ENCODE data around the gene IQCC.
"Not testable (repeated sequence)": the region's sequence is repeated elsewhere in the genome, so short reads cannot be mapped to it uniquely, and the experiment has no call there.

Gene IQCC

GRCh38 chr1:32205401-32206370 lies at the start of gene IQCC:
Gene IQCC (plus strand): TSS chr1:32205671. CDS start chr1:32205682, 11 bp downstream.
- peak; percentile 79 to 83 for DNase-seq

DNA sequence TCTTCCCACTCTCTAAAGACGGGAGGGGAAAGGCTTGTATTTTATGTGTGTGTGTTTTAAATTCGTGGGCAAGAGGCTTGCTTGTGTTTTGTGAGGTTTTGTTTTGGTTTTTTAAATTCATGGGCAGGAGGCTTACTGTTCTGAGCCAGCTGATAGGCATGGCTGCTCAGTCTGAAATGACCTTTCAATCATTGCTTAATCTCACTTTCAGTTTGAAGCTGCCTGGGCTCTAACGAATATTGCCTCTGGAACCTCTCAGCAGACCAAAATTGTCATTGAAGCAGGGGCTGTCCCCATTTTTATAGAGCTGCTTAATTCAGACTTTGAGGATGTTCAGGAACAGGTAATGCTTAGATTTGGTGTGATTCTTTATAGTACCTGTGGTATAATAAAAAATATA lies 46.3 kb upstream of the IQCC start:
- no peak for DNase-seq

- DNase-seq, result no peak
Measured at GRCh38 chr1:32163405-32163804, 42.1 kb upstream of the IQCC start.

DNA sequence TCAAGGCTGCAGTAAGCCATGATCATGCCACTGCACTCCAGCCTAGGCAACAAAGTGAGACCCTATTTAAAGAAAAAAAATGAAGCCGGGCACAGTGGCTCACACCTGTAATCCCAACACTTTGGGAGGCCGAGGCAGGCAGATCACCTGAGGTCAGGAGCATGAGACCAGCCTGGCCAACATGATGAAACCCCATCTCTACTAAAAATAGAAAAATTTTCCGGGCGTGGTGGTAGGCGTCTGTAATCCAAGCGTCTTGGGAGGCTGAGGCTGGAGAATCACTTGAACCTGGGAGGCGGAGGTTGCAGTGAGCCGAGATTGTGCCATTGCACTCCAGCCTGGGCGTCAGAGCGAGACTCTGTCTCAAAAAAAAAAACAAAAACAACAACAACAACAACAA lies 39.8 kb upstream of the IQCC start:
- DNase-seq, result not testable (repeated sequence)

DNA sequence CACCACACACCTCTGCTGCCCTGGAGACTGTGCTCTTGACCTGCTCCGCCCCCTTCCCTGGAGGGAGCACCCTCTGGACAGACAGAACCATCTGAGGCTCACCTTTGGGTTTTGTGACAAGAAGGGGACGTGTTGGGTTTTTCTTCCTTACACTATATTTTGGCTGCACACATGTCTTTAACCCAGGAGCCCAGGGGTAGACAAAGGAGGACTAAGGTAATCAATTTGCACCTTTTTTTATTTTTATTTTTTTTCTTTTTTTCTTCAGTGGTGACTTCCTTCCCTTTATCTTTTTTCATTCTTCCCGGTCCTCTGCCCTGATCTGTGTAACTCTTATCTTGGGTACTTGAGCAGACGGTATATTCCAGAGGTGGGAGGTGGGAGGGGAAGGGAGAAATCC lies 34.5 kb upstream of the IQCC start:
- DNase-seq, result no peak

DNA sequence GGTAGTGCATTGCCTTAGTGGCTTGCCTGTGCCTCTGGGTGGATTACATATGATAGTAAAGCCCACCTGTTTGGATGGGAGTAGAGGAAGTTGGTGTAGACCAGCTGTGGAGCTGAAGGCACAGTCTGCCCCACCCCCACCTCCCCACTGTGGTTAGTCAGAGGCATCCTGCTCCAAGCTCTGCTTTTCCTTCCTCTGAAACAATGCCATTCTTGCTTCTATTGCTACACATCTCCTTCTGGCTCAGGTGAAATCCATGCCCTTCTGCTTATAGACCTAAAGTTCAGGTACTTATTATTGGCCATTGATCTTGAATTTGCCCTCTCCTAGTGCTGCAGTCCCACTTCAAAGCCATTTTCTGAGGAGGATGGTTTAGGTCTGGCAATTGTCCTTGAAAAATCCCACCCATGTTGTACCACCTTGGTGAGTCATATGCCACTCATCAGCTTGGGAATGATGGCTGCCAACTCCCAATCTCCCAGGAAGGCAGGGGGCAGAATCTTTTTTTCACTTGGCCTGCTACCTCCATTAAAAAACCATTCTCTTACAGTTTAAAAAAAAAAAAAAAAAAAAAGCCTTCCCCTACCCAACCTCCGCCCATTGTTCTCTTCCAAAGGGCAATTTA lies 32.7 kb upstream of the IQCC start:
- no peak for DNase-seq

DNA sequence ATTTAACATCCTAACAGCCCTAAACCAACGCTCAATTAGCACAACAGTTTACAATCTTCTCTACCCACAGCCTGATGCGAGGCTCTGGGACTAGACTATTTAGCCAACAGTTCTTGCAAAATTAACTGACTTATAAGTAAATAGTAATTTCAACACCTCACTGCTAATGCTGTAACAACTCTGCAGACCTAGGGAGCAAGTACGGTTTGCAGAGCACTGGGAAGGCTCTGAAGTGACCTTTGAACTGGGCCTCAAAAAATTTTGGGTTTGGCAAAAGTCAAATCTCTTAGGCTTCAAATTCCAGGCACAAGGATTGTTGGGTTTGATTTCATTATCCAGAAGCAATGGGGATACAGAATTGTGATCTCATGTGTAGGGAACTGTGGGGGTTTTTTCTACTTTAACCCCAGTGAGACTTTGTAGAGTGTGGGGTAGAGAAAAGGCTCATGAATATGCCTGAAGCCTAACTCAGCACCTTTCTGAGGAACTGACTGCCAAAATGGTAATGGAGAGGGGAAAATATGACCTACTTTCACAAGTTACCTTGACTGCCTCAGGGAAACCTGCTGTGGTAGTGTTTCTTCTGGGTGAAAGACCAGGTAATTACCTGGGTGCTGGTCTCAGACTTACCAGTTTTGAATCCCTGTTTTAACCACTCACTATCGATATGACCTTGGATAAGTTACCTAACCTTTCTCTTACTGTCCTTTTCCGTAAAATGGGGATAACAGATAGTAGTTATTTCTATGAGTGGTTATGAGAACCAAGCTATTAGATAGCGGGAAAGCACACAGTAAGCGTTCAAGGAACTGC lies 26.9 kb upstream of the IQCC start:
- no peak for DNase-seq

DNA sequence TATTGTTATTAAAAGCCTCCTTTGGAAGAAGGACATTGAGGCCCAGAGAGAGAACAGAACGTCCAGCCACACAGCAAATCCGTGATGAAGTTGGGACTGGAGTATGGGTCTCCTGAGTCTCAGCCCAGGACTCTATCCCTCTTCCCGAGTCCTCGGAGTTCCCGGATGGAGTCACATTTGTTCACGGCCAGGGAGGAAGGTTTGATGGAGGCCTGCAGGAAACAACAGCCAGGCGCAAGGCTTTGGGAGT lies 26.4 kb upstream of the IQCC start:
- DNase-seq, result no peak

DNA sequence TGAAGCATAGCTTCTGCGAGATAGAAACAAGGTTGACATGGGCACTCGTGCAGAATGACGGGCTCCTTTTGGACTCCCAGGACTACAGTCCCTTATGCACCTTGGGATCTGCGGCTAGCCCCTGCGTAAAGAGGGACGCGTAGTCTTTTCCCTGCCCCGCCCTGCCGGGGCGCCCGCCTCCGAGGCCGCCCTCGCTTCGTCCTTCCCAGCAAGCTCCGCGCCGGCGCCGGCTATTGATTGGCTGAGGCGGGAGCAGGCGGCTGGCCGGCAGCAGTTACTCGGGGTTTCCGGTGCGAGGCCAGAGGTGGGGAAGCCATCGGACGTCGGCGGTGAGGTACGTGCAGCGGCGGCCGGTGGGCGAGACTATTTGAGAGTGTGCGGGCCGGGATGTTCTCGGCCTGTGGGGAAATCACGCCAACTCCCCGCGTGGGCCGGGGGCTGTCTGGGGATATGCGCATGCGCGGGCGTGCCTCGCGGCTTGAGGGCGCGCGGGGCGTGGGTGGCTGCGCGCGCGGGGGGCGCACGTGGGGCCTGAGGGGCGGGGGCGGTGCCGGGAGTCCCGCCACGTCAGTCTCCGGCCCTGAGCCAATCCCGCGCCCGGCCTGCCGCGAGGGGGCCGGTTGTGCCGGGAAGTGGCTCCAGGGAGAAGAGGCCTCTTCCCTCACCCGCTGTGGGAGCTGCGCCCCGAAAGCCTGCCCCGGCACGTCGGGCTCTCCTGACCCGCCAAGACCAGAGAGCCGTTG lies 25.9 kb upstream of the IQCC start, which contains the start of gene TXLNA:
TSS of gene TXLNA (plus strand) at position 233 of the 743 bp plus-strand sequence. CDS start 671 bp downstream, outside the sequence.
- DNase-seq, result peak; percentile 83 to 88

GRCh38 chr1:32180186-32181060 lies 25.0 kb upstream of the IQCC start:
- peak in 1 of 2 donors; percentile 24 for DNase-seq

- no peak for DNase-seq
Measured at GRCh38 chr1:32181065-32181464, 24.4 kb upstream of the IQCC start.

DNA sequence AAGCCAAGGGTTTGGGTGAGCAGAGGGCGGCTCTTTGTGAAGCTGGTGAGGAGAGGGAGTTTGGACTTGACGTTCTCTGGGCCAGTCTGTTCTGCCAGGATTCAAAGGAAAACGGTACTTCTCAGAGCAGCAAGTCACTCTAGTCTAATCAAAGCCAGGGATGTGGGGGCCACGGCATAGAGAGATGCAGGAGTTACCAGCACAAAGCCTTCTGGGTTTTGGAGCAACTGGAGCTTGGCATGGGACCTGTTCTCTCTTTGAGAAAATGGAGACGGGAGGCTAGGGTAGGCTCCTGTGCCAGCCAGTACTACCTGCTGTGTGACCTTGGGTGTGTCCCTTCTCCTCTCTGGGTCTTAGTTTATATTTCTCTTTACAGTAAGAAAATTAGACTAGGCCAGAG lies 23.9 kb upstream of the IQCC start:
- DNase-seq, result no peak

DNA sequence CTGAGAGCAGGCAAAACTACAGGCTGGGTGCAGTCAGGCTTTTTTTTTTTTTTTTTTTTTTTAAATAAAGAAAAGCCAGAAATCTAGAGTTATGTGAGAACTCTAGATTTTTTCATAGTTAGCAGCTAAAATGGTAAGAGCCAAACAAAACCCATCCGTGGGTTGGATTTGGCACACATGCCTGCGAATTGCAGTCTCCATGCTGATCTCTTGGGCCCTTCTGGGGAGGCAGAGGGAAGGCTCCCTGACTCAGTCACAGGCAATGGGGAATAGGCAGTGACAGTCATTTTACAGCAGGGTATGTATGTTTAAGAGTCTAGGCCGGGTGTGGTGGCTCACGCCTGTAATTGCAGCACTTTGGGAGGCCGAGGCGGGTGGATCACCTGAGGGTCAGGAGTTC lies 23.4 kb upstream of the IQCC start:
- no peak for DNase-seq

- DNase-seq, result no peak
Measured at GRCh38 chr1:32184650-32185049, 20.8 kb upstream of the IQCC start.

- DNase-seq, result no peak
Measured at GRCh38 chr1:32186077-32186476, 19.4 kb upstream of the IQCC start.

- DNase-seq, result no peak
Measured at GRCh38 chr1:32186491-32186890, 19.0 kb upstream of the IQCC start.

DNA sequence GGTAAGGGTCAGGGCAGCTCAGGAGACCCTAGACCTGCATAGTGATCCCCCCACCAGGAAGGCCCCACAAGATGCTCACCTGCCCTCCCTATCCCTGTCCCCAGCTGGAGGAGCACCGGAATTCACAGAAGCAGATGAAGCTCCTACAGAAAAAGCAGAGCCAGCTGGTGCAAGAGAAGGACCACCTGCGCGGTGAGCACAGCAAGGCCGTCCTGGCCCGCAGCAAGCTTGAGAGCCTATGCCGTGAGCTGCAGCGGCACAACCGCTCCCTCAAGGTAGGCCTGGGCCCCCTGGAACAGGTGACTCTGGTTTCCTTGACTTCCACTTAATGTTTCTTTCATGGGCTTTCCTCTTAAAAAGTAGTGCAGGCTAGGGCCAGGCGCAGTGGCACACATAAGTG lies 17.6 kb upstream of the IQCC start:
- no peak for DNase-seq

DNA sequence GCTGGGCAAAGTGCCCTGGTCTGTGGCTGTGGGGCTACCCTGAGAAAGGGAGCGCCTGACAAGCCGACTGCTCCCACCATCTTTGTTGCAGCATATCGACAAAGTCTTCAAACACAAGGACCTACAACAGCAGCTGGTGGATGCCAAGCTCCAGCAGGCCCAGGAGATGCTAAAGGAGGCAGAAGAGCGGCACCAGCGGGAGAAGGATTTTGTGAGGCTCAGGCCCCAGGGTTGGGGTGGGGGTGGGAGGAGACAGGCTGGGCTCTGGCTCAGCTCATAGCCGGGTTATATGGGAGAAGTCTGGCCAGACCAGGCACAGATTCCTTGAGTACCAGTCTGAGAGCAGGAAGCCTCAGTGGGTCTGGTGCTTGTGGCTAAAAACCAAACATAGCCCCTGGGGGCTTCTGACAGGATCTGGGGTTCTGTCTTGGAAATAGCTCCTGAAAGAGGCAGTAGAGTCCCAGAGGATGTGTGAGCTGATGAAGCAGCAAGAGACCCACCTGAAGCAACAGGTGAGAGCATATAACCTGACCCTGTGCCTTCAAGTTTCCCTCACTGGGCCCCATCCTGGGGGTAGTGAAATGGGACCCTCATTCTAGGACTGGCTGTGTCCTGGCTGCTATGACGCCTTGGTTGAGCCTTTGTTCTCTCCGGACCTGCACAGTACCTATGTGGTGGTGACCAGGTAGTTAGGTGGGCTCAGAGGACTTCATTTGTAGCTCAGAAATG lies 13.1 kb upstream of the IQCC start:
- no peak for DNase-seq

GRCh38 chr1:32194984-32195383 lies 10.5 kb upstream of the IQCC start:
- DNase-seq, result no peak

- DNase-seq, result no peak
Measured at GRCh38 chr1:32195531-32195930, 9.9 kb upstream of the IQCC start.
